Adrenal gland (tissue), 12 donors: Measurements from ENCODE around the gene NDUFS2. TPM values are rescaled to one million over a fixed set of nuclear protein-coding genes. Genes with fewer than 3 reads are reported as not detected.

Source experiments
- DNase-seq, 7 donors: peaks; one replicate each; pipeline ENCODE4 v3.0.0-alpha.2; 2019 to 2020
- H3K27ac ChIP-seq, 5 donors: fragments of 200-600 bp; sonication (generic) in 4 of 5; 1 replicate in 3 of 5; 2 replicates in 2 of 5; pipeline versions ENCODE4 v1.5.1 to v1.8.0; 2016 to 2020; ENCODE audit warnings: mild to moderate bottlenecking in 1 of 5
- H3K27me3 ChIP-seq: fragments of 200-600 bp; 2 replicates; pipeline ENCODE4 v1.8.0; 2021
- H3K36me3 ChIP-seq, 2 donors: fragments of 200-600 bp; replicated peaks in 1 of 2; 1 replicate in 1 of 2; 2 replicates in 1 of 2; pipeline versions ENCODE4 v1.5.1 to v1.8.0; 2018 to 2022
- H3K4me1 ChIP-seq, 2 donors: fragments of 200-600 bp; replicated peaks in 1 of 2; 1 replicate in 1 of 2; 2 replicates in 1 of 2; pipeline versions ENCODE4 v1.5.1 to v1.8.0; 2018 to 2021
- H3K4me3 ChIP-seq, 4 donors: fragments of 200-600 bp; sonication (generic) in 3 of 4; one replicate each; pipeline ENCODE4 v1.5.1; 2016 to 2018
- H3K9me3 ChIP-seq, 3 donors: fragments of 200-600 bp; sonication (generic) in 1 of 3; replicated peaks in 1 of 3; 1 replicate in 2 of 3; 2 replicates in 1 of 3; pipeline versions ENCODE4 v1.5.1 to v1.8.0; 2016 to 2021
- POLR2A ChIP-seq, 2 donors: fragments of 450-650 bp; IDR thresholded peaks; one replicate each; pipeline ENCODE4 v1.6.1; 2017; ENCODE audit warnings: antibody characterized with exemption in 2 of 2, mild to moderate bottlenecking in 2 of 2, moderate library complexity in 1 of 2
- WGBS, 4 donors: extraction: QIAGEN DNeasy Blood & Tissue Kit in 2 of 4; methylation state at CpG; one replicate each; pipeline versions ENCODE4 v1.1.5 to v1.1.7; 2013 to 2017; 5-methylcytosine and 5-hydroxymethylcytosine counted together
- intact Hi-C, 2 donors: fragments of 100-400 bp; cut with DNase I; formaldehyde crosslinking; loops; one replicate each; pipeline versions ENCODE4 v1.14.1 to v1.15.0; 2022 to 2023
- polyA plus RNA-seq, 3 donors: library from polyadenylated mRNA; stranded (reverse); fragments of 200-250 nt in 2 of 3; fragments of 350-450 nt in 1 of 3; fragmentation: Illumina TruSeq in 1 of 3; extraction: RNeasy Lipid Tissue Mini Kit (QIAGEN cat#74804) in 1 of 3; gene quantifications; one replicate each; pipeline ENCODE4 v1.2.3, GENCODE V29; 2013 to 2014
- total RNA-seq, 9 donors: library from RNA; depleted of rRNA in 4 of 9; stranded (reverse); fragments of >200 nt in 4 of 9; fragments of 120-200 nt in 1 of 9; fragmentation: NEBNext Ultra II Directional in 1 of 9; extraction: Animal tissue kit (Norgen Biotek cat#: 25700) in 1 of 9; gene quantifications; one replicate each; pipeline versions ENCODE4 v1.1.0 to v1.2.4, GENCODE V29; 2013 to 2023
- TF ChIP-seq, protein P1 (sequence below), 6 experiments: fragments of 450-650 bp in 4 of 6; fragments of 200-600 bp in 2 of 6; sonication (generic) in 1 of 6; IDR thresholded peaks; 1 replicate in 5 of 6; 2 replicates in 1 of 6; pipeline versions ENCODE4 v1.5.1 to v1.8.0; 2016 to 2021; ENCODE audit warnings: antibody characterized with exemption in 6 of 6, mild to moderate bottlenecking in 2 of 6, moderate library complexity in 1 of 6
- donor health status: healthy with polysubstance abuse.
- donor health status: Bipolar disorder and iron deficiency.
- donor health status: DM: yes; HTN: yes; CAD: no.
- donor health status: DM: no; HTN: no; CAD: no.
- donor health status: DM: no; HTN: no; CAD: no.
- donor health status: DM: yes; HTN: yes; CAD: no.

NDUFS2 gene
- total and polyA plus RNA-seq, 12 donors, result 78.3 to 305 (median 167) TPM

DNA sequence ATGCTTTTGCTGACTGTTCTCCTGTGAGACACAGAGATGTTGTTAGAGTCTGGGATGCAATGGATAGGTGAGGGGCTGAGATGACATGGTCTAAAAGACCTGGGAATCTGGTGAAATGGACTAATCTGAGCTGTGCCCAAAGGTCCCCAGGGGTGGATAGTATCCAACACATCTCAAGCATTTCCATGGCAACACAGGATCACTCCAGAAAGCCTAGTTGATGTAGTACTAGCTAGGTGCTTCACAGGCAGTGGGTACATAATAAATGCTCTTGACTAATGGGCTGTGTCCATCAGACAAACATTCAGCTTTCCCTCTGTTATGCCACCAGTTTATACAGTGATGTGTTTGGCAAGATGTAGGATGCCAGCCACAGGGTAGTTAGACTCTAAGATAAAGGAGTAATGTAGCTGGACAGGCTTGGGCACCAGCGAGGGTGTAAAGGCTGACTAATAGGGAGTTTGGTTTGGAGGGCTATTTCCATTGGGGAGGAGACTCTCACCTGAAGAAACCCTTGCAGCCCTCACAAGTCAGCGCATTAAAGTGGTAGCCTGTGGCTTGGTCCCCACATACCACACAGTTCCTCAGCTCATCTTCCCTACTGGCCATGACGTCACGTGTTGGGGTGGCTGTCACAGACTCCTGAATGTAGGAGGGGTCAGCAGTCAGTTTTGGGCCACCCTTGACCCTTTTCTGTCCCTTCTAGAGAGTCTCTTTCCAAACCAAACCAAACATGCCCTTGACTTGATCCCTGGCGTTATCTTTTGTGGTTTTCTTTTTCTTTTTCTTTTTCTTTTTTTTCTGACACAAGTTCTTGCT is 34.0 kb downstream of the NDUFS2 start:
- Histone ChIP-seq H3K27me3 (no peaks in the 10 kb centered on the region), H3K9me3 (no peaks in the 10 kb centered on the region), H3K4me3 (no peak overlapping the region), H3K36me3 (no peaks in the 10 kb centered on the region), H3K4me1 (no peaks in the 10 kb centered on the region), H3K27ac (no peak overlapping the region)
- intact Hi-C loops, result no loop called here
- TF ChIP-seq POLR2A (IDR thresholded peaks at IDR 0.05), result no peak
- TF ChIP-seq, protein P1, sequence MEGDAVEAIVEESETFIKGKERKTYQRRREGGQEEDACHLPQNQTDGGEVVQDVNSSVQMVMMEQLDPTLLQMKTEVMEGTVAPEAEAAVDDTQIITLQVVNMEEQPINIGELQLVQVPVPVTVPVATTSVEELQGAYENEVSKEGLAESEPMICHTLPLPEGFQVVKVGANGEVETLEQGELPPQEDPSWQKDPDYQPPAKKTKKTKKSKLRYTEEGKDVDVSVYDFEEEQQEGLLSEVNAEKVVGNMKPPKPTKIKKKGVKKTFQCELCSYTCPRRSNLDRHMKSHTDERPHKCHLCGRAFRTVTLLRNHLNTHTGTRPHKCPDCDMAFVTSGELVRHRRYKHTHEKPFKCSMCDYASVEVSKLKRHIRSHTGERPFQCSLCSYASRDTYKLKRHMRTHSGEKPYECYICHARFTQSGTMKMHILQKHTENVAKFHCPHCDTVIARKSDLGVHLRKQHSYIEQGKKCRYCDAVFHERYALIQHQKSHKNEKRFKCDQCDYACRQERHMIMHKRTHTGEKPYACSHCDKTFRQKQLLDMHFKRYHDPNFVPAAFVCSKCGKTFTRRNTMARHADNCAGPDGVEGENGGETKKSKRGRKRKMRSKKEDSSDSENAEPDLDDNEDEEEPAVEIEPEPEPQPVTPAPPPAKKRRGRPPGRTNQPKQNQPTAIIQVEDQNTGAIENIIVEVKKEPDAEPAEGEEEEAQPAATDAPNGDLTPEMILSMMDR (IDR thresholded peaks at IDR 0.05), result no peak
- no peak for DNase-seq
- WGBS, 4 donors, result 62 to 77% (median 73%) methylated on average over 4 to 5 of the region's 5 CpGs

DNA sequence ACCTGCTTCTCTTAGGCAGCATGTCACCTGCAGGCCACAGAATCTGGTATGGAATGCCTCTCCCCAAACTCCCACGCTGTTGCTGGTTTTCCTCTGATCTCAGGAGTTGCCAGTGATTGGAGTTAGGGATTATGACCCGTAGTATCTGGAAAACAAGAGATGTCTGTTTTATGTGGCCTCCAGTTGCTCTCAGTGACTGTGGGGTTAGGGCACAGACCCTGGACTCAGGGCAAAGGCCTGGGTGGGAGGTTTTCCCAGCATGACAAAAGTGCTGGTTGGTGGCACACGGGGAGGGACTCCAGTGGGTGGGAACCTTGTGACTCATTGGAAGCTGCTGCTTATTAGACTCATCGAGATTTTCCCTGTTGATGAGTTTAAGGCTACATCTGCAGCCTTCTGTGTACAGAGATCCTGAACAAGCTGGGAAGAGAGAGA is 35.9 kb downstream of the NDUFS2 start, which contains the start of gene NR1I3:
TSS of gene NR1I3 (minus strand) at position 165 of the 435 bp plus-strand sequence. CDS start 1,638 bp downstream, outside the sequence.
- no peaks in the 10 kb centered on the region for H3K36me3 ChIP-seq
- no peaks in the 10 kb centered on the region for H3K9me3 ChIP-seq
- no peaks in the 10 kb centered on the region for H3K4me1 ChIP-seq
- H3K27me3 ChIP-seq, result no peaks in the 10 kb centered on the region
- 62 to 72% (median 64%) methylated on average over 4 of the region's 4 CpGs for WGBS, 4 donors
- H3K27ac ChIP-seq, result no peak within 1 kb of the TSS
- no peak for DNase-seq
- no peak for TF ChIP-seq POLR2A (IDR thresholded peaks at IDR 0.05)
- TF ChIP-seq, protein P1 (IDR thresholded peaks at IDR 0.05), result no peak
- no peak within 1 kb of the TSS for H3K4me3 ChIP-seq
- intact Hi-C loops, result no loop called here

DNA sequence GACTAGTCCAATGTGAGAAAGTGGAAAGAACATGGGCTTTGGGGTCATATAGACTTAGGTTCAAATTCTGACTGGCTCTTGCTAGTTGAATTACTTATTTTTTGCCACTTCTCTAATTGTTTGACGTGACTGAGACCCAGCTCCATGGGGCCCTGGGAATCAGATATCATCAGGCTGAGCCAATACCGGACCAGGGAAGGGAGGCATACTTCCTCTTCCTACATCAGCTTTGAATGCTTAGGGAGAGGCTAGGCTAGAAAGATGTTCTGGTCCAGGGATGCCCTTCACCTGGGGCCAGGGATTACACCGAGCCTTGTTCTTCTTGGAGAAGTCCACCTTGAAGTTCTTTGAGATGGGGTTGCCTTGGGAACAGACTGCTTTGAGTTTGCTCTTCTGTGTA is 39.5 kb downstream of the NDUFS2 start:
- TF ChIP-seq, protein P1 (IDR thresholded peaks at IDR 0.05), result no peak
- TF ChIP-seq POLR2A (IDR thresholded peaks at IDR 0.05), result no peak
- intact Hi-C loops, result no loop called here
- 75 to 88% (median 84%) methylated on average over 3 of the region's 3 CpGs for WGBS, 4 donors
- H3K9me3 ChIP-seq, result no peaks in the 10 kb centered on the region
- no peak overlapping the region for H3K27ac ChIP-seq
- no peak overlapping the region for H3K4me3 ChIP-seq
- no peaks in the 10 kb centered on the region for H3K27me3 ChIP-seq
- H3K36me3 ChIP-seq, result no peaks in the 10 kb centered on the region
- H3K4me1 ChIP-seq, result no peaks in the 10 kb centered on the region
- DNase-seq, result no peak

DNA sequence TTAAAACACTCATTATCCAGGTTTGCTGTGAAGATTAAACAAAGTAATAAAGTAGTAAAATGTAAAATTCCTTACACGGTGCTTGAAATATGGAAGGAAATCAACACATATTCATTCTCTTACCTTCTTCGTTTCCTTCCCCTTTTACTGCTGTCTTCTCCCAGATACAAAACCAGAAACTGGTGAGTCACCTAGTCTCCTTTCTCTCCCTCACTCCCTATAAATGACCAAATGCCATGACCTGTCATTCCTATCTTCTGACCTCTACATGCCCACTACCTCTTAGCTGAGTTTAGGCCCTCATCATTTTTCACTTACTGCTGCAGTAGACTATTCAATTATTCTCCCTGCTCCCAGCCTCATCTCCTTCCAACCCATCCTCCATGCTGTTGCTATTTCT is 40.1 kb downstream of the NDUFS2 start:
- Histone ChIP-seq H3K4me1 (no peaks in the 10 kb centered on the region), H3K27ac (no peak overlapping the region), H3K36me3 (no peaks in the 10 kb centered on the region), H3K4me3 (no peak overlapping the region), H3K9me3 (no peaks in the 10 kb centered on the region), H3K27me3 (no peaks in the 10 kb centered on the region)
- WGBS, 4 donors, result 65 to 75% (median 70%) methylated on average over 2 of the region's 2 CpGs
- TF ChIP-seq, protein P1 (IDR thresholded peaks at IDR 0.05), result no peak
- TF ChIP-seq POLR2A (IDR thresholded peaks at IDR 0.05), result no peak
- no peak for DNase-seq
- intact Hi-C loops, result no loop called here
